HepG2 (cell line): ENCODE results near the gene TPRN. TPM values are rescaled to one million over a fixed set of nuclear protein-coding genes. Genes with fewer than 3 reads are reported as not detected.

ENCODE experiments used
- AGO2 ChIP-seq: fragments of 200-400 bp; formaldehyde crosslinking; optimal IDR thresholded peaks from 2 replicates; pipeline ENCODE3; 2017; ENCODE audit warnings: mild to moderate bottlenecking, low read depth, low read length, moderate library complexity
- BRCA1 ChIP-seq: sonication (generic); formaldehyde crosslinking; IDR thresholded peaks from 2 replicates; pipeline ENCODE4 v1.4.0; 2020; ENCODE audit warnings: missing genetic modification reagents
- DR1 ChIP-seq: sonication (generic); formaldehyde crosslinking; IDR thresholded peaks from 2 replicates; pipeline ENCODE4 v1.8.0; 2021; ENCODE audit warnings: mild to moderate bottlenecking, missing genetic modification reagents, inconsistent platforms
- FLYWCH1 ChIP-seq: sonication (generic); formaldehyde crosslinking; IDR thresholded peaks from 2 replicates; pipeline ENCODE4 v1.8.1; 2023; ENCODE audit warnings: mild to moderate bottlenecking, missing genetic modification reagents
- HMGXB3 ChIP-seq: sonication (generic); formaldehyde crosslinking; IDR thresholded peaks from 2 replicates; pipeline ENCODE4 v1.4.0; 2020; ENCODE audit warnings: missing genetic modification reagents, borderline replicate concordance
- HMGXB4 ChIP-seq, 2 experiments: sonication (generic) in 1 of 2; formaldehyde crosslinking in 1 of 2; IDR thresholded peaks; 2 replicates each; pipeline versions ENCODE4 v1.4.0 to v1.6.1; 2018 to 2020; ENCODE audit warnings: missing genetic modification reagents in 2 of 2, borderline replicate concordance in 1 of 2, low read depth in 1 of 2, mild to moderate bottlenecking in 1 of 2, missing biosample characterization in 1 of 2
- KAT8 ChIP-seq: IDR thresholded peaks from 2 replicates; pipeline ENCODE4 v1.6.1; 2016; ENCODE audit warnings: missing genetic modification reagents, missing compliant biosample characterization
- SATB2 ChIP-seq: sonication (generic); formaldehyde crosslinking; IDR thresholded peaks from 2 replicates; pipeline ENCODE4 v1.5.0; 2020; ENCODE audit warnings: missing genetic modification reagents
- SMAD3 ChIP-seq: sonication (generic); formaldehyde crosslinking; IDR thresholded peaks from 2 replicates; pipeline ENCODE4 v1.4.0; 2020; ENCODE audit warnings: missing genetic modification reagents
- TBX3 ChIP-seq: fragments of 450-650 bp; IDR thresholded peaks from 2 replicates; pipeline ENCODE4 v1.6.1; 2017; ENCODE audit warnings: antibody characterized with exemption, mild to moderate bottlenecking, inconsistent platforms, borderline replicate concordance
- TGIF2 ChIP-seq: IDR thresholded peaks from 2 replicates; pipeline ENCODE4 v1.6.1; 2016; ENCODE audit warnings: control low read depth, missing compliant biosample characterization
- ZBTB49 ChIP-seq: sonication (generic); formaldehyde crosslinking; IDR thresholded peaks from 2 replicates; pipeline ENCODE4 v1.4.0; 2020; ENCODE audit warnings: missing genetic modification reagents, borderline replicate concordance
- ZMAT5 ChIP-seq: sonication (generic); formaldehyde crosslinking; IDR thresholded peaks from 2 replicates; pipeline ENCODE4 v1.5.0; 2020; ENCODE audit warnings: mild to moderate bottlenecking, low read depth, missing genetic modification reagents, borderline replicate concordance
- ZNF292 ChIP-seq: sonication (generic); formaldehyde crosslinking; IDR thresholded peaks from 2 replicates; pipeline ENCODE4 v1.8.1; 2022; ENCODE audit warnings: mild to moderate bottlenecking, low read depth, missing genetic modification reagents, borderline replicate concordance
- ZNF333 ChIP-seq: sonication (generic); formaldehyde crosslinking; IDR thresholded peaks from 2 replicates; pipeline ENCODE4 v1.4.0; 2020; ENCODE audit warnings: mild to moderate bottlenecking, missing genetic modification reagents, borderline replicate concordance
- ZNF850 ChIP-seq: sonication (generic); formaldehyde crosslinking; conservative IDR thresholded peaks from 2 replicates; pipeline ENCODE4 v1.9.0; 2021; ENCODE audit warnings: mild to moderate bottlenecking, missing genetic modification reagents
- polyA plus RNA-seq, 8 experiments: library from polyadenylated mRNA; depleted of rRNA in 3 of 8; stranded (reverse) in 7 of 8; unstranded in 1 of 8; fragments of >200 nt; fragmentation: Illumina TruSeq in 4 of 8; extraction: Trizol in 4 of 8; gene quantifications; 2 replicates each; pipeline versions ENCODE4 v1.2.1 to v1.2.3, GENCODE V29; 2011 to 2016; ENCODE audit warnings: low read depth in 4 of 8, missing spikeins in 1 of 8, mixed read lengths in 1 of 8; ENCODE audit not compliant: insufficient read depth in 1 of 8
- total RNA-seq, 5 experiments: library from RNA; depleted of rRNA; stranded (reverse); fragments of >200 nt; fragmentation: Illumina TruSeq; extraction: Trizol; gene quantifications; 2 replicates each; pipeline ENCODE4 v1.2.3, GENCODE V29; 2016; ENCODE audit warnings: low read depth in 1 of 5

TPRN gene
- total and polyA plus RNA-seq, 2 of the 13 experiments (the other 11 are each of a cell fraction or from before 2014, with no cell fraction given) = 10.1 to 19.2 TPM

- TF ChIP-seq ZBTB49 = no peak
- TF ChIP-seq FLYWCH1 (CRISPR knock-in tag) = no peak
- peak; percentile 85 to 95; a peak in 3 of 4 replicates for TF ChIP-seq HMGXB4 (CRISPR knock-in tag; IDR thresholded peaks at IDR 0.05; ENCODE audit: borderline replicate concordance in 1 of 2, low read depth in 1 of 2)
- peak; percentile 30; the same call in 1 of the 2 replicates for TF ChIP-seq TGIF2 (CRISPR knock-in tag)
- peak; percentile 74 for TF ChIP-seq AGO2
- TF ChIP-seq TBX3 = no peak
- peak; percentile 40; the same call in 1 of the 2 replicates for TF ChIP-seq KAT8 (CRISPR knock-in tag)
- TF ChIP-seq BRCA1 = no peak
- no peak for TF ChIP-seq DR1 (CRISPR knock-in tag)
- no peak for TF ChIP-seq ZMAT5 (CRISPR knock-in tag)
- no peak for TF ChIP-seq SMAD3 (CRISPR knock-in tag)
- no peak for TF ChIP-seq ZNF292 (CRISPR knock-in tag)
- TF ChIP-seq ZNF333 = peak; percentile 46; the same call in 1 of the 2 replicates
- peak; percentile 5; the same call in 1 of the 2 replicates for TF ChIP-seq HMGXB3 (CRISPR knock-in tag)
- TF ChIP-seq SATB2 (CRISPR knock-in tag) = no peak; the same call in 1 of the 2 replicates
- no peak; the same call in 1 of the 2 replicates for TF ChIP-seq ZNF850 (CRISPR knock-in tag)
Measured at GRCh38 chr9:137240318-137240840, 39.8 kb upstream of the TPRN start (continued).
